DOHH2 (cell line): ENCODE data around the gene ROBO1.

ENCODE experiments used
- CTCF ChIP-seq: fragments of 200-600 bp; sonication (generic); IDR thresholded peaks from one replicate; pipeline ENCODE4 v1.5.1; 2014; ENCODE audit warnings: antibody characterized with exemption, mild to moderate bottlenecking, low read depth, low read length; ENCODE audit not compliant: poor library complexity, severe bottlenecking
- EZH2phosphoT487 ChIP-seq: fragments of 200-600 bp; sonication (generic); IDR thresholded peaks from 2 replicates; pipeline ENCODE4 v1.6.1; 2017; ENCODE audit warnings: borderline replicate concordance, mild to moderate bottlenecking, antibody characterized with exemption, low read length, moderate library complexity, mixed read lengths

DNA sequence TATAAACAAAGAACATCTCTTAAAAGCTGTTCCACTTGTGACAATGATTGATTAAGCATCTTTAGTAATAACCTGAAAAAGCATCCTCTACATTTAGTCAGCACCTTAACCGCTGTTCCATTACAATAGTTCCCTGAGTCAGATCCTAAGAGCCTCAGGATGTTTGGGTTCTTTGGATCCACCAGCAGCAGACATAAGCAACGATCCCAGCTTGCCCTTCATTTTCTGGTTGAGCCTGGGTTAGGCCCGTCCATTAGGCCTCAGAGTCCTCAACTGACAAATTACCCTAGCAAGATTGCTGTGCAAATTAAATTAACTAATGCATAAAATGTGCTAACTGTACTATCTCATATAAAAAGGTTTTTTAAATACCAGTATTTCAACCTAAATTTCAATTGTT is 42.3 kb upstream of the ROBO1 start:
- TF ChIP-seq EZH2phosphoT487, result no peak
- no peak for TF ChIP-seq CTCF
